HG02973 (cell line): ENCODE data around the gene PTPN14.
"Not testable (repeated sequence)": the region's sequence is repeated elsewhere in the genome, so short reads cannot be mapped to it uniquely, and the experiment has no call there.

ENCODE experiments used
- ATAC-seq: cut with Tn5 transposase; IDR thresholded peaks from one replicate; pipeline ENCODE4 v1.9.1; 2021; ENCODE audit warnings: moderate library complexity; ENCODE audit not compliant: unreplicated experiment

The PTPN14 gene

DNA sequence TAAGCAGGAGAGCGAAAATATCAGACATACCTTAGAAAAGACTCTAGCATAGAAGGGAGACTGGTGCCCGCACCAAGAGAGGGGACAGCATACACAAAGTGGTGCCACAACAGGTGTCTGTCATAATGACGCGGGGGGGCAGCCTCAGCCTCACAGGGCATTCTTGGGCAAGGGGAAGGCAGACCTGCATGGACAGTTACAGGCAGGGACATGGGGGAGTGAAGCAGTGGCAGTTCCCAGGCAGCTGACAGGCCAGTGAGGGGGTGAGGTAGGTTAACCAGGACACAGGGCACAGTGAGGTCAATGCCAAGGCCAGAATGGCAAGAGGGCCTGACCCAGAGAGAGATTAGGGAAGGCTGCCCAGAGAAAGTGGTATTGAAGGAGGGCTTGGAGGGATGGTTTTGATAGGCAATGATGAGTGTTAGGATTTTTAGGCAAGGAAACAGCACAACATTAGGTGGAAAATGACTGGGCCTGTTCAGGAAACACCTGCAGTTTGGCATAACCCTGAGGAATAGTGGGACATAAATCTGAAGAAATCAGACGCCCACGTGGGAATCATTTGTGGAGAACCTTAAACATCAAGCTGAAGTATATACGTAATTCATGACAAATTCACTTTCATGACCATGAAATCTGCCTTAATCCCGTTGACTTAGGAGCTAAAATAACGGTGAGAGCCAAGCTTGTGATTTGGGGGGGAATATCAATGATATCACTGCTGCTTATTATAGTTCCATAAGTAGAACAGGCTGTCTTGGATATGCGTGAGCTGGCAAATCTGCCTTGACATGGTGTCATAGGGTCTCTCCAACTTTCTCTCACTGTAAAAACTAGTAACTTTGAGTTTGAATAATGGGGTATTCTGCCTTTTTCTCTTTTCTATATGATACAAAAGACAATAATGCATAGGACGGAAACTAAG is 8.9 kb downstream of the PTPN14 start:
- no peak for ATAC-seq

DNA sequence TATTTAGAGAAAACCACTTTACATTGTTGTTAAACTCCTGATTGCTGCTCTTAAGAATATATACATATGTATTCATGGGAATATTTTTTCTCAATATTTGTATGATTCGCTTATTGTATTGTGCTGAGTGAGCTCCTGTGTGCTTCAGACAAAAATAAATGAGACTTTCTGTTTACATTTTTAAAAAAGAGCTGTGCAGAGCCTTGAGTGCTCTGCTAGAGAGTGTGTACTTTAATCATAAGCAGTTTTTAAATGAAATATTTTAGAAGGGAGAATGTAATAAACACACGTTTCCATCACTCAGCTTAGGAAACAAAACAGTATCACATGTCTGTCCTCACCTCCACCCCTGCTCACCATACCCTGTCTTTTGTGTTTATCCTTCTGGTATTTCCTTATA is 9.7 kb downstream of the PTPN14 start:
- ATAC-seq: no peak

DNA sequence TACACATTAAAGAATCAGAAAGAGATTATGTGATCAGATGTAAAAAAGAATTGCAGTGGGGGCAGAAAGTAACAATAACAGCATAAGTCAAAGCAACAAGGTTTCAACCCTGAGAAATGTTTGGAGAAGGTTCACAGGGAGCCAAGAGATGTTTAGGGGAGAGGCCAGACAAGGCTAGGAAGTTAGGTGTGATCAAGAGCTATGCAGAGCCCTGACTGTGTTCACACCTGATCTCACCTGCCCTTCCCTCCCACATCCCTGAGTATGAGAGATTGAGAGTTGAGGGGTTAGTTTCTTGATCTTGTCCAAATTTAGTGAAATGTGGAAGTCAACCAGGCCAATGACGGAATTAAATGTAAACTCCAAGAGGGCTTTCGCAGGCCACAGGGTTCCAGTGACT is 10.2 kb downstream of the PTPN14 start:
- no peak for ATAC-seq

DNA sequence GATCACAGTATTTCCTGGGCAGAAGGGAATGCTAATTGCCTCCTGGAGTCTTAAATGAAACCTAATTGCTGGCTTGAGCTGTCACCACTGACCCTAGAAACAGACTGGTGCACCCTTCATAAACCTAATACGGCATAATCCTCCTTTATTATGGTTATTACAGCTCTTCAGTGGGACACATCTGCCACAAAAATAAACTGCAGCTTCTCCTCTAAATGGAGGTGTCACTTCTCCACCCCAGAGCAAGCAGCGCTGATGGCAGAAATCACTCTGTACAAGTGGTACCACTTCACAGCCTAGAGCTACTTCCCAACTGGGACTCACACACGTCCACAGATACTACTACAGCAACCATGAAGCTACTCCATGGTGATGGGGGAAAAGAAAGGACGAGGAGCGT is 11.1 kb downstream of the PTPN14 start:
- ATAC-seq: no peak

DNA sequence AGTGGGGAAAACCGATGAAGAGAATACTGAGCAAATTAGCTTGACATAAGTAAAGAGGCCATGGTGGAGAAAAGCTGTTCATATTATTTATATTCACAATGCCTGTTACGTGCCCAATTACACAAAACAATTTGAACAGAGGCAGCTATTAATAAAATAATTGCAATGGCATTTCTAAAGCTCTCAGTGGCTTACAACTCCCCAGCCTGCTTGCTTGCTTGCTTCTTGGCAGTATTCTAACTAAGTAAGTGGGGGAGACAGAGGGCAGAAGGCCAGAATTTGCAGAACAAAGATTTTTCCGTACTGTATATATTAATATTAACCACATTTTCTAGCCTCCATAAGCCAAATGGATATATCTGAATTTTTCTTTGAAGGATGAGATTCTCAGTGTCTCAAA is 12.9 kb downstream of the PTPN14 start:
- ATAC-seq: no peak

DNA sequence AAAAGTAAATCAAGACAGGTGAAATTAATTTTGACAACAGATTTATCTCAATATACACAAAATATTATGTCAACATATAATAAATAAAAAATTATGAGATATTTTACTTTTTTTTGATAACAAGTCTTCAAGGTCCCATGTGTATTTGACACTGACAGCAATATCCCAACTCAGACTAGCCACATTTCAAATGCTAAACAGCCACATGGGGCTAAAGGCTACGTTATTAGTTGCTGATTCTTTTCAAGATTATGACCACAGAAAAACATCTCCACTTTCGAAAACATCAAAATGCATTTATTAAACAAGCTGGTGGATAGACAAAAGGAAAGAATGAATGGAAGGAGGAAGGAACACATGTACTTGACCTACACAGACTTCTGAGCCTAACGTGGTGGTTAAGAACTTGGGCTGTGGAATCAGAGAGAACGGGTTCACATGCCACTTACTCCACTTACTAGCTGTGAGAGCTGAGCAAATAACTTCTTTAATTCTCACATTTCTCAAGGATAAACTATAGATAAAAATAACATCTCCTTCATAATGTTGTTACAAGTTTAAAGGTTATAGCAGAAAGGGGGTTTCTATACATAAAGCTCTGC is 13.4 kb downstream of the PTPN14 start:
- no peak for ATAC-seq

DNA sequence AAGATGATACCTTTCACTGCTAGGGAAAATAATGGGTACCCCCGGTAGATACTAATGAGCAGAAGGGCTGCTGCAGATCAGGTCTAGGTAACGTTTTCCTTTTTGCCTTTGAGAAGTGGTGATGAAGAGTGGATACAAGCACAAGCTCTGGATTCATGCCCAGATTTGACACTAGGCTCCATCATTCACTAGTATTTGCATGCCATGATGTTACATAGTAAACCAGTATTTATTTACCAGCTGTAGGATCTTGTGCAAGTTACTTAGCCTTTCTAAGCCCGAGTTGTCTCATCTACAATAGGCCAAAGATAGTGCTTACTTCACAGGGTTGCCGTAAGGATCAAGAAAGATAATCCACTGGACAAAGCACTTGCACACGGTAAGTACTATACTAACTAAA is 14.2 kb downstream of the PTPN14 start:
- ATAC-seq: no peak

DNA sequence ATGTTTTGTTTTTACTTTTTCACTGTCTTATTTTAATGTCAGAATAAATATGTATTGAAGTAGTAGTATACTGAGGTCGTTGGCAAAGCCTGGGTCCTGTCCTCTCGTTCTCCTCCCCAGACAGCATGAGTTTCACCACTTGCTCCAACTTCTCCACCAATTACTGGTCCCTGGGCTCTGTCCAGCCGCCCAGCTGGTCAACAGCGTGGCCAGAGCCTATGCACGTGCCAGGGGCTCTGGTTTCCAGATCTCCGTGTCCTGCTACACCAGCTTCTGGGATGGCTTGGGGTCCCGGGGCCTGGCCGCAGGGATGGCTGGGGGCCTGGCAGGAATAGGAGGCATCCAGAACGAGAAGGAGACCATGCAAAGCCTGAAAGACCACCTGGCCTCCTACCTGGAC is 19.3 kb downstream of the PTPN14 start:
- no peak for ATAC-seq

DNA sequence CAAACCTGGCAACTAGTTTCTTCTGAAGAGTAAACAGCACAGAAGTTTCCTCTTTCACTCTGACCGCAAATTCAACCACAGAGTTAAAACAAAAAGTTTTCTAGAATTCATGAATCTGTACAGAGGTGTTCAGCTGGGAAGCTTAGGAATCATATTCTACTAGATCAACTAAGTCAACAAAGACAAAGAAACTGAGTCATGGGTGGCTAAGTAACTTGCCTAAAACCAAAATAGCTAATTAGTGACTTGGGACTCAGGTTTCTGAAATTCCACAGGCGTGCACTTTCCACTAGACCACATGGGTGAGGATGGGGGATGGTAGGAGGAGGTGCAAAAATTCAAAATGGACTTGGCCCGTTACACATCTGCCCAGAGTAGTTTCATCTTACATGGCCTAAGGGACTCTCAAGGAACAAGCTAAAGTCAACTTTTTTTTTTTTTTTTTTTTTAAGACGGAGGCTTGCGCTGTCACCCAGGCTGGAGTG is 25.8 kb downstream of the PTPN14 start:
- no peak for ATAC-seq

DNA sequence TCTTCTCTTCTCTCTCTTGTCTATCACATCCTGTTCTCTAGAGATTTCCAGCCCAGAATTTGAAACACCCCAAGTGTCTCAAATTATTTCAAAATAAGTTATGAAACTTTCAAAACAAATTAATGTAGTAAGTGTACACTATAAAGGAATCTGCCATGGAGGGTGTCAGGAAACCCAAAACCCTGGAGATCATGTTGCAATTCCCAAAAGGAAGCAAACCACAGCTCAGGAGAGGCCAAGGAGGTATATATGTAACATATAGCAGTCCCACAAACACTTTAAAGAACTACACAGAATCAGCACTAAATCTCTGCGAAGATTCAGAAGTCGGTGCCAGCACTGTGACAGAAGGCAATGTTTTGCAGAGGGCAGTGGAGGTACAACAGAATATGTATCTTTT is 26.6 kb downstream of the PTPN14 start:
- ATAC-seq: no peak

DNA sequence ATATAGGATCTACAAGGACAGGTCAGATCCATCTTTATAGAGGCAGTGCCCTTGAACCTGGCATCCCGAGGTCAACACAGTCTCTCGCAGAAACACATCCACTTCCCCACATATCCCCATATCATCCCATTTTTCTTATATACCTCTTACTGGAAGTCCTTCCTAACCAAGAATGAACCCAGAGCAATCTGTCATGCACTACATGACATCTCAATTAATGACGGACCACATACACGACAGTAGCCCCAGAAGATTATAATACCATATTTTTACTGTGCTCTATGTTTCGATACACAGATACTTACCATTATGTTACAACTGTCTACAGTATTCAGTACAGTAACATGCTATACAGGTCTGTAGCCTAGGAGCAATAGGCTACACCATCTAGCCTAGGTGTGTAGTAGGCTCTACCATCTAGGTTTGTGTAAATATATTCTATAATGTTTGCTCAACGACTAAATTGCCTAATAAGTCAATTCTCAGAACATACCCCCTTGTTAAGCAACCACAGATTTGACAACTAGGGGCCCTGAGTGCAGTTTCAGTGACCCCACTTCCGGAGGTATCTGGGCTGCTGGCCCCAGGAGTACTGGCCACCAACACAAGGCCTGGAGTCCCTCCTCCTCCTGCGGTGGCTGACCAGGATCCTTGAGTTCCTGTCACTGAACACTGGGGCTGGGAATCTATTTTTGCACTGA is 28.1 kb downstream of the PTPN14 start:
- no peak for ATAC-seq

DNA sequence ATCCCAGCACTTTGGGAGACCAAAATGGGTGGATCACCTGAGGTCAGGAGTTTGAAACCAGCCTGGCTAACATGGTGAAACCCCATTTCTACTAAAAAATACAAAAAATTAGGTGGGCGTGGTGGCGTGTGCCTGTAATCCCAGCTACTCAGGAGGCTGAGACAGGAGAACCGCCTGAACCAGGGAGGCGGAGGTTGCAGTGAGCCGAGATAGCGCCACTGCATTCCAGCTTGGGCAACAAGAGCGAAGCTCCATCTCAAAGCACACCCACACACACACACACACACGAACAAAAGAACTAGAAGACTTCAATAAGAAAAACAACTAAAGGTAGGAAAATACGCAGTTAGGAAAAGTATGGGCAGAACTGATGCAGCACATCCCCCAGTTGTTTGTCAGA is 29.9 kb downstream of the PTPN14 start:
- ATAC-seq: not testable (repeated sequence)

DNA sequence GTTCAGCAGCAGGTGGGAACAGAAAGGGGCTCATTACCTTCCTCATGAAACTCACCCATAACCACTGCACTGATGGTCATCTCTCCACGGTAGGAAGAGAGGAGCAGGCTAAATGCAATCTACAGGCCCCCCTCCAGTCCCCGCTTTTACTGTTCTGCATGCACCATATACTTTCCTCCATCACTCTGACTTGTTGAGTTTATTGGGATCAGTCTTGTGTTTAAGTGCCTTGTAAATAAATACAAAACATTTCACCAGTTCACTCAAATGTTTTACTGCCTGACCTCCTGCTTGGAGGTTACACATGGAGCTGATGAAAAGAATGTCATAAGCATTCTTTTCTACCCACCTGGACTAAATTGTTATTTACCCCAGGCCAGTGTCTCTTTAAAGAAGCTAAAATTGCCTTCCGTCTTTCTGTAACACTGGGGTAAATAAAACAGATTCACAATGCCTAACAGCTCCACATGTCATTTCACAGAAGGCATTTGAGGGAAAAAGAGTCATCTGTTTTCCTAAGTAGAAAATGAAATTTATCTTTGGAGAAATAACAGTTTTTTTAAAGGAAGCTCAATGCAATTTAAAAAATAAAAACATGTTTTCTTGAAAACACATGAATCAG is 30.7 kb downstream of the PTPN14 start:
- ATAC-seq: no peak

DNA sequence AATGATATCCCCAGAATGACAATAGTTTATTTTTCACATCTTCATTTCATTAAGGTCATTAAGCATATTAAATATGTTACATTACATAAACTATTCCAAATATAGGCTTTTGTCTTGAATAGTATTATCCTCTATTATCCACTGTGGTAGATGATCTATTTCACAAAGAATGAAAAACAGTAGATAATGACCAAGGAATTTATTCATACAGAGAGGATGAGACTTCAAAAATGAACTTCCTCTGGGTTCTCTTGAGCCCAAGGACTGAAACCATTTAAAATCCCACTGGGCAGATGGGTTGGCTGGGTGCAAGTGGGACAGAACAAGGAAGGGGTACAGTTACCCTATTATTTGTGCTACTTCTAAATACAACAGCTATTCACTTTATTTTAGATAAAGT is 33.0 kb downstream of the PTPN14 start:
- ATAC-seq: no peak

DNA sequence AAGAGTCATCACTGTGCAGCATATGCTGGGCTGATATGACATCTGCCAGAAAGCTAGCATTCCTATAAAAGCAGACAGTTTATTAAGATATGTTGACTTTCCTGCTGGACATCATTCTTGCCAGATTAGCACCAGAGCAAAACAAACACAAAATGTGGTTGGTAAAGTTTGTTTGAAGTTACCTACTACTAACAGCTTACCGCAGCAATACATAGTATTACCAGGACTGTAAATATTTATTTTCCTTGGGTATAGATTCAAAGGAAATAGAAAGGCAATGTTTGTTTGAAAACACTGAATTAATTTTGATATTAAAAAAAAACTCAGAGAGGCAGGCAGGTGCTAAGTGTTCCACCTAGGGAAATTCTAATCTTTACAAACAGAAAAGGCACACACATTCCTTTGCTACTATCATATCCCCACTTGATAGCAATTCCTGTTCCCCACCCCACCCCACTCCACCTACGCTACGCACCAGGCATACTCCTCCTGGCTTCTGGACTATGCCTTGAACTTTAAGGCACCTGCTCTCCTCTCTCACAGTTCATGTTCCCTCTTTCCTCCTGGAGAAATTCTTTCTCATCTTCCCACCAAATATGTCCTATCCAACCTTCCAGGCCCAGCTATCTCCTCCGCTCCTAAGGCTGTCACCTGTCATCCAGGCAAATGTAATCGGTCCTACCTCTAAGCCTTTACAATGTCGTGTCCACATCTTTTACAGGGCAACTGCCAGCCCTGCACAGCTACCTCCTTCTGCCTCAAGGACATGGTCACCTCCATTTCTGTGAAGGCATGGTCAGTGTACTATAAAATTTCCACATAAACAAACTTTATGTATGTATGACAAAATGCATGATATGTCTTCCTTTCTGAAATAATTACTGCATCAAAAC is 34.7 kb downstream of the PTPN14 start:
- ATAC-seq: no peak

DNA sequence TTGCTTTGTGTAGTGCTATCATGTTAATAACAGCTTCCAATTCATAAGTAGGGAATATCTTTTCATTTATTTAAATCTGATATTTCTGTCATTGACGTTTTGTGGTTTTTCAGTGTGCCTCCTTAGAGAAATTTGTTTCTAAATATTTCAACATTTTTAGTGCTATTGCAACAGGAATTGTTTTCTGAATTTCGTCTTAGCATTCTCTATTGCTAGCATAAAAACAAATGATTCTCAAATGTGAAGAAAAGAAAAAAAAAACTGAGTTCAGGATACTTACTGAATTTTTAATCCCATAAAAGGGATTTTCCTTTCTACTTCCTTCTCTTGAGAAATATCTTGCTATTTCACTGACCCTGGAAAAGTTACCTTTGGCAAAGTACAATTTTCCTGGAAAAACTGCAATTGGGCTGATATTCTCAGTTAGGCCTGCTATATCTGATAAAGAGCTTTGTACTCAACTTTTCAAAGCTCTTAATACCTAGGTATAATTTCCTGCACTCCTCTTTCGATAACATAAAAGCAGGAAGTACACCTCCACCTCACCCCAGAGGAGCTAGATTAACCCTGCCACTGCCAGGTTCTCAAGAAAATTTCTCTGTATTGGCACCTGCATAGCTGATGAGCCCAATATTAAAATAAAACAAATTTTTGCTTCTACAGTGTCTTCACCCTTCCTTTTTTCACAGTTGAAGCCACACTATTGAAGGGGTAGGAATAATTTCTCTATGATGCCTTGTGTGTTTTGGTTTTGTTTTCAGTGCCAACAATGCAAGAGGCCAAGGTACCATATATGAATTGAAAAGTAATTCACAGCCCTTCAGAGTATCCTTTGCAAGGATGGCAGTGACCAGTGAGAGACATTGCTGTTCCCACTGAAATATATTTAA is 35.6 kb downstream of the PTPN14 start:
- no peak for ATAC-seq

DNA sequence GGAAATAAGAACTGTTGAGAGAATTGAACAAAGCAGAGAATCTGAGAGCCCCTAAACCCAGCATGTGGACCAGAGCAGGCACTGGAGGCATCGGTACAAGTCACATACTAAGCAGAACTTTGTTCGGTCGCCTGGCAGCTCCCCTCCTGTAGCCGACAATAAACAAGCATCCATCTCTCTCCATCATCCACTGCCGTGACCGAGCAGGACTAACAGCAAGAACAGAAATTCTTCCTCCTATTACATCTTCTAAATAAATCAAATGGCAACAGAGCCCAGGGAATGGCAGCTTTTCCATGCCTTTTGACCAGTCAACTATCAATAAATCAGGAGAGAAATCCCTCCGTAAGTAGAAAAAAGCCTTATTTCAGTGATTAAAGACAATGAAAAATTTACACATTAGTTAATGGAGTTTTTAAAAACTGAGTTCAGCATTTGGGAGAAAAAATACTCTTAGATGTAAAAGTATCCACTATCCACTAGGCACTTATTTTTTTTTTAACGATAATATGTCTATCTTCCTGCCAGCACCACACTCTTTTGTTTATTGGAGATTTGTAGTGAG is 36.5 kb downstream of the PTPN14 start:
- no peak for ATAC-seq

DNA sequence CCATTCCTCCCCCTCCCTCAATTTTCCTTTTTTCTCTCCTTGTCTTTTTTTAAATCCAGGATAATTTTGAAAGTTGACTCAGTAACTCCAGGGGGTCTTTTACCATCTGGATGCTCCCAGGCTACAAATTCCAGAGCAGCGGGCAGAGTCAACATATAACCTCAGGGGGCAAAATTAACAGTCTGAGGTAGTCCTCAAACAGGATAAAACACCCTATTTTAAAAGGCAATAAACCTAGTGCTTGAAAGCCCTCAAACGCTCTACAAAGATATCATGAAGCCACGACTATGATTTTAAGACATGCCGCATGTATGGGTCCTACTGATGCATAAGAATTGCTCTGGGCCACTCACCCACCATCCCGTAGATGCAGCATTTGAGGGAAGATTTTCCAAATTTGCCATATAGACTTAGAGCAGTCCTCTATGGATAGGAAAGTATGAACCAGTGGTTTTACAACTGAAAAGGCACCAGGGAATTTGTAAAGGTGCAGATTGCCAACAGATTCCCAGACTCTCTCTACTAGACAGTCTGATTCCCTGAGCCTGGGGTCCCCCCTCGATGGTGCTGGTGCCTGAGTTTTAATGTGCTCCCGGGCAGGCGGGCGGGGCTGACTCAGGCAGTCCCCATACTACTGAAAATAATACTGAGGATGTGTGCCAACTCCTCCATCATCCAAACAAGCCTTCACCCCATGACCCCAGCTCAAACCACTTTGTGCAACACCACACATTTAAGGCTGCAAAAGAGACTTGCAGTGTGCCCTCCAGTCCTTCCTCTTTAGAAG is 37.2 kb downstream of the PTPN14 start:
- no peak for ATAC-seq
